C4-2B (cell line): Measurements from ENCODE around the gene NUDCD2.
"Not testable (repeated sequence)": the region's sequence is repeated elsewhere in the genome, so short reads cannot be mapped to it uniquely, and the experiment has no call there.

Experiments
- H3K27ac ChIP-seq: fragments of 450-650 bp; 2 replicates; pipeline ENCODE4 v1.5.1; 2017
- CTCF ChIP-seq: fragments of 450-650 bp; conservative IDR thresholded peaks from 2 replicates; pipeline ENCODE4 v1.5.1; 2017; ENCODE audit warnings: mild to moderate bottlenecking
- ZFX ChIP-seq: fragments of 450-650 bp; IDR thresholded peaks from 2 replicates; pipeline ENCODE4 v1.6.1; 2017

NUDCD2 gene

DNA sequence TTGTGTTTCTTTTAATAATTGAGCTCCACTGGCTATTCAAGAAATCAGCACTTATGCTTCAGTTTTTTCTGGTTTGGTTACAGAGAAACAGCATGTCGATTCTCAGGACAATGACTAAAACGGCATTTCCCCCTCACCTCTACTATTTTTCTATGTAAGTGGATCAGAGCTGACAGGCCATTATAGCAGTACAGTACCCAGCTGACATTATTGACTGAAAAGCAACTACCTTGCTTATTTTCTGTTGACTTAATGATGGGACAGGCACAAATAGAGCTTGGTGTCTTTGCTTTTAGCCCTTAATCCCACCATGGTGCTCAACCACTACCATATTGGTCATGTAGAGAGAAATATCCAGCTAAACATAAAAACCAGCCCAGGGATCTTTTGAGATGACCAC lies 57.9 kb downstream of the NUDCD2 start:
- no peak overlapping the region for H3K27ac ChIP-seq
- TF ChIP-seq ZFX (no peak), CTCF (no peak)

- TF ChIP-seq CTCF (no peak), ZFX (no peak)
- no peak overlapping the region for H3K27ac ChIP-seq
Measured at GRCh38 chr5:163401271-163401670, 58.6 kb downstream of the NUDCD2 start.

- TF ChIP-seq ZFX (no peak), CTCF (no peak)
- H3K27ac ChIP-seq, result no peak overlapping the region
Measured at GRCh38 chr5:163399923-163400322, 60.0 kb downstream of the NUDCD2 start.

DNA sequence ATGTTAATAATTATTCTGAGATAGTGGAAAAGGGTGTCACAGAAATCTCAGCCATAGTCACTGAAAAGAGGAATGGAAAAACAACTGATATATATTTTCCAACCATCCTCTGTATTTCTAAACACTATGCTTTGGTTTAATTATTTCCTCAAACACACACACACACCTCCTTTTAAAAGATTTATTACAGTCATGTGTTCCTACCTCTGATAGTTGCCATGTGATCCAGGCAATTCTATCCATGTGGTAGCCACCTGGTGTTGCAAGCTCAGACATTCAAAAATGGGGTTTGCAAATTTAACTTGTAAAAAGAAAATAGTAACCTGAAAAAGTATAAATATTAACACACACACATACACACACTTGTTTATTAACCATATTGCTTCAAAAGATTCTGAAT lies 62.5 kb downstream of the NUDCD2 start:
- no peak overlapping the region for H3K27ac ChIP-seq
- TF ChIP-seq ZFX, result no peak

GRCh38 chr5:163396818-163397340 lies 63.0 kb downstream of the NUDCD2 start:
- not testable (repeated sequence) for H3K27ac ChIP-seq
